Myometrial cell (primary cell): ENCODE measurements around the gene HHLA2. TPM values are rescaled to one million over a fixed set of nuclear protein-coding genes. Genes with fewer than 3 reads are reported as not detected.

Source experiments
- total RNA-seq: library from RNA; depleted of rRNA; stranded (reverse); fragments of >200 nt; gene quantifications from 2 replicates; pipeline ENCODE4 v1.2.3, GENCODE V29; 2015

Gene HHLA2
- not detected in 2 replicates for total RNA-seq

GRCh38 chr3:108296239-108296638, at the start of gene HHLA2:
Gene HHLA2, plus strand, starts transcription at chr3:108296548. Its CDS starts 55,266 bp downstream, at chr3:108351814.

Other genes starting within 250 kb of the HHLA2 start
- 51.3 and 62.0 TPM in 2 replicates for gene CD47, start 205.5 kb upstream of the HHLA2 start, total RNA-seq
- gene IFT57, start 74.1 kb upstream of the HHLA2 start, total RNA-seq, result 49.1 and 84.2 TPM in 2 replicates
- gene MYH15, start 214.0 kb downstream of the HHLA2 start, total RNA-seq, result not detected in 2 replicates